Pancreas (tissue), 10 donors: ENCODE data around the gene NR3C2. TPM values are rescaled to one million over a fixed set of nuclear protein-coding genes. Genes with fewer than 3 reads are reported as not detected.

Experiments used
- ATAC-seq, 4 donors: fragments of 200-7000 bp; cut with Tn5 transposase; one replicate each; pipeline versions ENCODE4 v1.8.0 to v1.9.1; 2020; ENCODE audit warnings: mild to moderate bottlenecking in 4 of 4, moderate library complexity in 4 of 4
- DNase-seq, 6 donors: peaks; one replicate each; pipeline ENCODE4 v3.0.0-alpha.2; 2020
- FAIRE-seq: peaks from 2 replicates; lab custom pipeline; 2012; peaks lifted over from hg19 to GRCh38; lab: Jason Lieb, UNC
- H3K27ac ChIP-seq, 4 donors: fragments of 200-600 bp; sonication (generic); 1 replicate in 3 of 4; 2 replicates in 1 of 4; pipeline versions ENCODE4 v1.5.0 to v1.8.0; 2020
- H3K27me3 ChIP-seq, 4 donors: fragments of 200-600 bp; one replicate each; pipeline ENCODE4 v1.8.0; 2021
- H3K36me3 ChIP-seq, 3 donors: fragments of 200-600 bp; sonication (generic) in 1 of 3; one replicate each; pipeline versions ENCODE4 v1.5.0 to v1.8.0; 2020 to 2021
- H3K4me1 ChIP-seq, 3 donors: fragments of 200-600 bp; one replicate each; pipeline ENCODE4 v1.8.0; 2021
- H3K4me3 ChIP-seq, 4 donors: fragments of 200-600 bp; sonication (generic) in 2 of 4; one replicate each; pipeline versions ENCODE4 v1.5.0 to v1.8.0; 2020 to 2021
- H3K9me3 ChIP-seq, 4 donors: fragments of 200-600 bp; one replicate each; pipeline ENCODE4 v1.8.0; 2021
- WGBS, 2 donors: extraction: QIAGEN DNeasy Blood & Tissue Kit; methylation state at CpG; one replicate each; pipeline ENCODE4 v1.1.7; 2013; 5-methylcytosine and 5-hydroxymethylcytosine counted together
- intact Hi-C, 3 donors: fragments of 100-400 bp; cut with DNase I; formaldehyde crosslinking; loops; one replicate each; pipeline versions ENCODE4 v1.11.1 to v1.14.2; 2022
- polyA plus RNA-seq, 2 donors: library from polyadenylated mRNA; stranded (reverse); fragments of 200-250 nt; gene quantifications; one replicate each; pipeline ENCODE4 v1.2.3, GENCODE V29; 2013
- total RNA-seq, 6 donors: library from RNA; stranded (reverse); fragmentation: NEBNext Ultra II Directional in 4 of 6; extraction: Animal tissue kit (Norgen Biotek cat#: 25700) in 4 of 6; gene quantifications; one replicate each; pipeline versions ENCODE4 v1.2.1 to v1.2.4, GENCODE V29; 2021 to 2023
- TF ChIP-seq, protein P1 (sequence below), 4 donors: fragments of 200-600 bp; sonication (generic) in 3 of 4; IDR thresholded peaks; one replicate each; pipeline versions ENCODE4 v1.5.0 to v1.8.0; 2021; ENCODE audit warnings: antibody characterized with exemption in 4 of 4
- donor health status: healthy with polysubstance abuse.
- donor health status: DM: no; HTN: no; CAD: no; lungs with moderate emphysema.
- donor health status: DM: no; HTN: no; CAD: no.
- donor health status: control.
- donor health status: control.
- donor health status: Bipolar disorder and iron deficiency.
- donor health status: DM: yes; HTN: yes; CAD: no.
- donor health status: DM: no; HTN: no; CAD: no.
- donor health status: DM: no; HTN: no; CAD: no.
- donor health status: DM: yes; HTN: yes; CAD: no.

Gene NR3C2
- total and polyA plus RNA-seq, 8 donors = 2.5 to 15.7 (median 12.5) TPM

DNA sequence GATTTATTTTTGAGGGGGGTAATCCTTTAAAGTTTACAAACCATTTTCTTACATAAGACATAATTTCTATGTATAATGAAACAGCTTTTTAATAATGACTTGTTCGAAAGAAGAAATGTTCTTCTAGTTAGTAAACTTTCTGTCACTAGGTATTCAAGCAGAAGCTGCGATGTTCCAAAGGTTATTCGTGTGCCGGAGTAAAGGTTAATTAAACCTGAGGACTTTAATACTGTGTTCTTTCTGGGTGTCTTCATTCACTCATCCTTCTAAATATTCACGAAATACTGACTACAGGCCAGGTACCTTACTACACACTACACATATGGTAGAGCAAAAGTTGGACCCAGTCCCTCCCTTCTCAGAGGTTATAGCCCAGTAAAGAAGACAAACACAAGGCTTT lies 96.7 kb downstream of the NR3C2 start:
- TF ChIP-seq, protein P1, sequence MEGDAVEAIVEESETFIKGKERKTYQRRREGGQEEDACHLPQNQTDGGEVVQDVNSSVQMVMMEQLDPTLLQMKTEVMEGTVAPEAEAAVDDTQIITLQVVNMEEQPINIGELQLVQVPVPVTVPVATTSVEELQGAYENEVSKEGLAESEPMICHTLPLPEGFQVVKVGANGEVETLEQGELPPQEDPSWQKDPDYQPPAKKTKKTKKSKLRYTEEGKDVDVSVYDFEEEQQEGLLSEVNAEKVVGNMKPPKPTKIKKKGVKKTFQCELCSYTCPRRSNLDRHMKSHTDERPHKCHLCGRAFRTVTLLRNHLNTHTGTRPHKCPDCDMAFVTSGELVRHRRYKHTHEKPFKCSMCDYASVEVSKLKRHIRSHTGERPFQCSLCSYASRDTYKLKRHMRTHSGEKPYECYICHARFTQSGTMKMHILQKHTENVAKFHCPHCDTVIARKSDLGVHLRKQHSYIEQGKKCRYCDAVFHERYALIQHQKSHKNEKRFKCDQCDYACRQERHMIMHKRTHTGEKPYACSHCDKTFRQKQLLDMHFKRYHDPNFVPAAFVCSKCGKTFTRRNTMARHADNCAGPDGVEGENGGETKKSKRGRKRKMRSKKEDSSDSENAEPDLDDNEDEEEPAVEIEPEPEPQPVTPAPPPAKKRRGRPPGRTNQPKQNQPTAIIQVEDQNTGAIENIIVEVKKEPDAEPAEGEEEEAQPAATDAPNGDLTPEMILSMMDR (IDR thresholded peaks at IDR 0.05) = no peak
- Histone ChIP-seq H3K4me1 (peaks cover 4 to 14% (median 6%) of the 10 kb centered on the region in 3 donors), H3K36me3 (no peaks in the 10 kb centered on the region), H3K27ac (no peak overlapping the region), H3K4me3 (no peak overlapping the region), H3K27me3 (no peaks in the 10 kb centered on the region), H3K9me3 (no peaks in the 10 kb centered on the region)
- FAIRE-seq (no peak), DNase-seq (no peak), ATAC-seq (no peak)
- WGBS, 2 donors = 73 to 74% methylated on average over 5 of the region's 5 CpGs
- intact Hi-C loops = no loop called here

DNA sequence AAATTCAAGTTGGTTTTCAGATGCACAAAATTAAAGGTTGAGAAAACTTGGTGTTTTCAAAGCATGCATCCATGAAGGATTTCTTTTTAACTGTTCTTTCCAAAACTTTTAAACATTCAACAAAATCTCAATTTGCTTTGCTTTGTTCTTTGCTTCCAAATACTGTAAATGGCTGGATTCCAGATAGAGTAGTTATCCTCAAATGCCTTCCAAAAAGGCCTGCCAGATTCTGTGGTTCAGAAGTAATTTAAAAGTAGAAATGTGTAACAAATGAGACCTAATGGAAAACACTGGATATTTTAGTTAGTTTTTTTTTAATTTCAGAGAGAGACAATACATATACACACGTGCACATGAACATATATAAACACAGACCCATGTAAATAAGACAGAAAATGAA lies 97.3 kb downstream of the NR3C2 start:
- no peak overlapping the region for H3K4me3 ChIP-seq
- 49 to 77% methylated on average over 1 of the region's 1 CpG for WGBS, 2 donors
- no peaks in the 10 kb centered on the region for H3K9me3 ChIP-seq
- peaks cover 3 to 14% (median 4%) of the 10 kb centered on the region in 3 donors for H3K4me1 ChIP-seq
- no peak for ATAC-seq
- no peaks in the 10 kb centered on the region for H3K27me3 ChIP-seq
- no peak for DNase-seq
- TF ChIP-seq, protein P1 (IDR thresholded peaks at IDR 0.05) = no peak
- H3K27ac ChIP-seq = no peak overlapping the region
- H3K36me3 ChIP-seq = no peaks in the 10 kb centered on the region
- no peak for FAIRE-seq
- intact Hi-C loops = no loop called here

DNA sequence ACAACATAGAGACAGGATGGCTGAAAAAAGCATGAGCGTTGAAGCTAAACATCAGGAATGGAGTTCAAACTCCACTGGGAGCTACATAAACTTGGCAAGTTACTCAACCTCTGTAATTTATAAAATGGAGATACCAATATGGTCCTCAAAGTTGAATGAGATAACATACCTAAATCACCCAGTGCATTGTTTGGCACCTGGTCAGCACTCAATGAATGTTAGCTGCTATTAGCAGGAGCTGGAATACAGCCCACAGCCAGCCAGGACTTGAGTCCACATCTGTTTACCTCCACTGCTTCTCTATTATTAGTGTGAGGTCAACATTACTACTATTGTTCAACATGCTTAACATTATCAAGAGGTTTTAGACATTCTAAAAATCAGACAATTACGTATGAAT lies 97.9 kb downstream of the NR3C2 start:
- no peaks in the 10 kb centered on the region for H3K9me3 ChIP-seq
- no peak overlapping the region for H3K4me3 ChIP-seq
- ATAC-seq (peak; percentile 48 to 69 (median 52)), DNase-seq (peak in 3 of 6 donors; percentile 15 to 38 (median 28)), FAIRE-seq (no peak)
- 26 to 32% methylated on average over 2 of the region's 2 CpGs for WGBS, 2 donors
- H3K27ac ChIP-seq = no peak overlapping the region
- H3K27me3 ChIP-seq = no peaks in the 10 kb centered on the region
- TF ChIP-seq, protein P1 (IDR thresholded peaks at IDR 0.05) = no peak
- no peaks in the 10 kb centered on the region for H3K36me3 ChIP-seq
- intact Hi-C loops = no loop called here
- H3K4me1 ChIP-seq = peaks cover 3 to 14% (median 4%) of the 10 kb centered on the region in 3 donors

DNA sequence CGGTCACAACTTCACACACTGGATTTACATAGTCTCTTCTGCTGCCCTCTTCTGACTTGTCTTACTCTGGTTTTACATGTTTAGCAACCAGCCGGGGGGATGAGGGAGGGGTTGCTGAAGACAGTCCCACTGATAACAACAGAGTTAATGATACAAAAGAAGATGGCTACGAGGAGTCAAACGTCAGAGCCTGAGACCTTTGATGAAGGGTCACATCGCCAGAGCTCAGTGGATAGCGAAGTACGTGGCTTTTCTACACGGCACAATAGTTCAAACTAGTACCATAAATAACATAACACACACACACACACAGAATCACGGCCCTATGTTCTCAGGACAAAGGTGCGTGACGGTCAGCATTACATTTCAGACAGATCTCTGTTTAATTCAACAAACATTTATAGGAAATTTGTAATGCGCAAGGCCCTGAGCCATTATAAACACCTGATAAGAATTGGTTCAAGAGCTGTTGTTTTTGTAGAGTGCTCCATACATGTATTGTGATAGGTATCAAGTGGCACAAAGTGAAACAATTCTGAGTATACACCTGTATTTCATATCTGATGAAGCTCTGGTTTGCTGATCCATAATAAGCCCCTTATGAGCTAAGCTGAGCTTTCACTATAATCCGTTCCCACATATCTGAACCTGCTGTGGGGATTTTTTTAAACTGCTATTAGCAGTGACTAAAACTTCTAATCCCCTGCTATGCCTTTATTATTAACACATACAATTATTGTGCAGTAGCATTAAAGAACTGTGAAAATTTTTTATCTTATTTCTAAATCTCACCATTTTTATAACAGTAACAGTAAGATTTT lies 100.0 kb downstream of the NR3C2 start:
- no peaks in the 10 kb centered on the region for H3K36me3 ChIP-seq
- peak overlapping the region in 2 of 4 donors; percentile 29 to 51 for H3K27ac ChIP-seq
- peak overlapping the region in 2 of 4 donors; percentile 3 to 4 for H3K4me3 ChIP-seq
- TF ChIP-seq, protein P1 (IDR thresholded peaks at IDR 0.05) = no peak
- peaks cover 3 to 14% (median 4%) of the 10 kb centered on the region in 3 donors for H3K4me1 ChIP-seq
- 39 to 40% methylated on average over 13 of the region's 13 CpGs for WGBS, 2 donors
- ATAC-seq (peak; percentile 54 to 82 (median 75)), DNase-seq (no peak), FAIRE-seq (no peak)
- no peaks in the 10 kb centered on the region for H3K27me3 ChIP-seq
- H3K9me3 ChIP-seq = no peaks in the 10 kb centered on the region
- intact Hi-C loops = no loop called here

DNA sequence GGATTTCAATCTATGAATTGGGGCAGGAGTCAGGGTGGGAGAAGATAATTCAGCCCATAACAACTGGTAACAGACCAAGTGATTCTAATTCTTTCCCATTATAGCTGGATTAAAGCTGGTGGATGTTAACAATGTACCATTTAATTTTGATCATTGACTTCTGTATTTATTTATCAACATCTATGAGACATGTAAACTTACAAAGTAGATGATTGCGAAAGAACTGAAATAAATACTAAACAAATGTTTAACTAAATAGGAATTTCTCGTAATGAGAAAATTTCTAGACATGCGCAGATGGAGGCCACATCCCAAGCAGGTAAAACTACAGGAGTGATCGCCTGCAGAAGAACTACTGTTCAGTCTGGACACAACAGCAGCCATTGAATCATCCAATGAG lies 107.1 kb downstream of the NR3C2 start:
- Histone ChIP-seq H3K27me3 (no peaks in the 10 kb centered on the region), H3K27ac (no peak overlapping the region), H3K9me3 (no peaks in the 10 kb centered on the region), H3K36me3 (no peaks in the 10 kb centered on the region), H3K4me1 (no peaks in the 10 kb centered on the region), H3K4me3 (no peak overlapping the region)
- intact Hi-C loops = no loop called here
- FAIRE-seq (no peak), DNase-seq (no peak), ATAC-seq (no peak)
- TF ChIP-seq, protein P1 (IDR thresholded peaks at IDR 0.05) = no peak
- 88% methylated on average over 4 of the region's 4 CpGs for WGBS, 2 donors
